Measurements from ENCODE around the gene DLG2. TPM values are rescaled to one million over a fixed set of nuclear protein-coding genes. Genes with fewer than 3 reads are reported as not detected.

DLG2 gene
- total RNA-seq, 1 donor from 2014 or later, result 6.1 TPM

- DNase-seq (no peak), ATAC-seq (ENCODE audit: poor library complexity) (no peak)
- intact Hi-C loops (cut with DNase I), result no loop called here
These were observed 1464.0 kb downstream of the DLG2 start for GRCh38 chr11:84163116-84163515.

GRCh38 chr11:84157639-84158038 is 1469.5 kb downstream of the DLG2 start:
- ATAC-seq (ENCODE audit: poor library complexity) (no peak), DNase-seq (no peak)
- intact Hi-C loops (cut with DNase I), result no loop called here

- intact Hi-C loops (cut with DNase I), result no loop called here
- ATAC-seq (ENCODE audit: poor library complexity), result no peak
- DNase-seq, result no peak
These were observed 1480.3 kb downstream of the DLG2 start for GRCh38 chr11:84146826-84147225.

GRCh38 chr11:84145616-84146185 is 1481.4 kb downstream of the DLG2 start:
- ATAC-seq (ENCODE audit: poor library complexity) (no peak), DNase-seq (no peak)
- intact Hi-C loops (cut with DNase I), result no loop called here

- DNase-seq (no peak), ATAC-seq (ENCODE audit: poor library complexity) (no peak)
- intact Hi-C loops (cut with DNase I), result no loop called here
These were observed 1482.6 kb downstream of the DLG2 start for GRCh38 chr11:84144531-84144930.

GRCh38 chr11:84142411-84142810 is 1484.7 kb downstream of the DLG2 start:
- no peak for ATAC-seq (ENCODE audit: poor library complexity)
- DNase-seq, result no peak
- intact Hi-C loops (cut with DNase I), result no loop called here

GRCh38 chr11:84140386-84141169 is 1486.6 kb downstream of the DLG2 start:
- DNase-seq (no peak), ATAC-seq (ENCODE audit: poor library complexity) (no peak)
- intact Hi-C loops (cut with DNase I), result no loop called here

- intact Hi-C loops (cut with DNase I), result loop anchor here (10.0 kb wide), 1 partner anchor 57 kb away; no protein-coding TSS in a partner anchor
- no peak for ATAC-seq (ENCODE audit: poor library complexity)
- no peak for DNase-seq
These were observed 1489.2 kb downstream of the DLG2 start for GRCh38 chr11:84137960-84138359.

- DNase-seq (no peak), ATAC-seq (ENCODE audit: poor library complexity) (no peak)
- intact Hi-C loops (cut with DNase I), result loop anchor here (10.0 kb wide), 1 partner anchor 57 kb away; no protein-coding TSS in a partner anchor
These were observed 1489.6 kb downstream of the DLG2 start for GRCh38 chr11:84137505-84137904.

GRCh38 chr11:84136926-84137325 is 1490.2 kb downstream of the DLG2 start:
- no peak for DNase-seq
- intact Hi-C loops (cut with DNase I), result loop anchor here (10.0 kb wide), 1 partner anchor 58 kb away; no protein-coding TSS in a partner anchor
- ATAC-seq (ENCODE audit: poor library complexity), result no peak

- DNase-seq (no peak), ATAC-seq (ENCODE audit: poor library complexity) (no peak)
- intact Hi-C loops (cut with DNase I), result loop anchor here (10.0 kb wide), 1 partner anchor 64 kb away; no protein-coding TSS in a partner anchor
These were observed 1496.3 kb downstream of the DLG2 start for GRCh38 chr11:84130646-84131427.

- ATAC-seq (ENCODE audit: poor library complexity) (no peak), DNase-seq (no peak)
- intact Hi-C loops (cut with DNase I), result loop anchor here (10.0 kb wide), 1 partner anchor 65 kb away; no protein-coding TSS in a partner anchor
These were observed 1497.1 kb downstream of the DLG2 start for GRCh38 chr11:84129961-84130576.

- no peak for DNase-seq
- no peak for ATAC-seq (ENCODE audit: poor library complexity)
- intact Hi-C loops (cut with DNase I), result no loop called here
These were observed 1498.3 kb downstream of the DLG2 start for GRCh38 chr11:84128840-84129239.

GRCh38 chr11:84117394-84117793 is 1509.8 kb downstream of the DLG2 start:
- ATAC-seq (ENCODE audit: poor library complexity) (no peak), DNase-seq (no peak)
- intact Hi-C loops (cut with DNase I), result no loop called here

GRCh38 chr11:84106541-84106940 is 1520.6 kb downstream of the DLG2 start:
- intact Hi-C loops (cut with DNase I), result no loop called here
- DNase-seq (no peak), ATAC-seq (ENCODE audit: poor library complexity) (no peak)

GRCh38 chr11:84105148-84105547 is 1522.0 kb downstream of the DLG2 start:
- DNase-seq, result no peak
- intact Hi-C loops (cut with DNase I), result no loop called here
- ATAC-seq (ENCODE audit: poor library complexity), result no peak

- ATAC-seq (ENCODE audit: poor library complexity) (no peak), DNase-seq (no peak)
- intact Hi-C loops (cut with DNase I), result no loop called here
These were observed 1524.0 kb downstream of the DLG2 start for GRCh38 chr11:84103096-84103495.

- ATAC-seq (ENCODE audit: poor library complexity), result no peak
- DNase-seq, result no peak
- intact Hi-C loops (cut with DNase I), result no loop called here
These were observed 1530.0 kb downstream of the DLG2 start for GRCh38 chr11:84097186-84097585.

Measured in Right ventricle myocardium superior (tissue), 1 donor.